HL-60/S4 treated with retinoic acid at 250 ng/mL for 4 days and 3 days (cell line): ENCODE measurements around the gene TRMT6.

ENCODE experiments used
- in situ Hi-C: fragments of 300-500 bp; cut with MboI; formaldehyde crosslinking; loops from 2 replicates; pipeline ENCODE4 v1.7.0; 2022; ENCODE audit warnings: low sequenced_read_pairs

The TRMT6 gene

GRCh38 chr20:5949943-5950270 lies 426 bp downstream of the TRMT6 start:
- in situ Hi-C loops: no loop called here

DNA sequence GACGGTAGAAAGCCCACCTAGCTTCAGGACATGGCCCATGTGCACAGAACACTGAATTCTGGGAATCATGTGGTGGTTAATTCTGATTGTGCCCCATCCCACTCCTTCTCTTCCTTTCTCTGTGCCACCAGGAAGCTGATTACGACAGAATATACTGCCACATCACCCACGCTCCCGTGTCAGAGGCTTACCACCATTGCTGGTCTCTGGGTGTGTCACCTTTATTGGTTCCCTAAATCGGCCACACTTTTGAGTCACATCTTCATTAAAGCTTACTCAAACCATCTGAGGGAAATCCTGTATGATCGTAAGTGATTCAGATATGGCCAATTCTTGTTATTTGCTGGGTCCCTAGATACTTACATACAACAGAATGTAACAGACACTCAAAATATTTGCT lies 3.1 kb downstream of the TRMT6 start:
- in situ Hi-C loops: no loop called here

DNA sequence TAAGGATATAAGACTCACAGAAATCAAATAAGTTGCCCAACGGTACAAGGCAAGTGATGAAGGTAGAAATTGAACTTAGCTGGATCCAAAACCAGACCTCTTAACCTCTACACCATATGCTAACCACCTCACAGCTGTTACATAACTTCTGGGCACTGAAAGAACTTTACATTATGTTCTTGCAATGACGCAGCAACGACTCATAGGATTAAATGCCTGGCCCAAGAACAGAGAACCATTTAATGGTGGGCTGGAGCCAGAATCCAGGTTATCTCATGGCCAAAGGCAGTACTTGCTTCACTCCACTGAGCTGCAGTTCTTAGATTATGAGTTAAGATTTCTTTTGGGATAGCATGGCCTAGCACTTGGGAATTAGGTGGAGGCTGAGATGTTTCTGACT lies 4.4 kb downstream of the TRMT6 start:
- in situ Hi-C loops: no loop called here

DNA sequence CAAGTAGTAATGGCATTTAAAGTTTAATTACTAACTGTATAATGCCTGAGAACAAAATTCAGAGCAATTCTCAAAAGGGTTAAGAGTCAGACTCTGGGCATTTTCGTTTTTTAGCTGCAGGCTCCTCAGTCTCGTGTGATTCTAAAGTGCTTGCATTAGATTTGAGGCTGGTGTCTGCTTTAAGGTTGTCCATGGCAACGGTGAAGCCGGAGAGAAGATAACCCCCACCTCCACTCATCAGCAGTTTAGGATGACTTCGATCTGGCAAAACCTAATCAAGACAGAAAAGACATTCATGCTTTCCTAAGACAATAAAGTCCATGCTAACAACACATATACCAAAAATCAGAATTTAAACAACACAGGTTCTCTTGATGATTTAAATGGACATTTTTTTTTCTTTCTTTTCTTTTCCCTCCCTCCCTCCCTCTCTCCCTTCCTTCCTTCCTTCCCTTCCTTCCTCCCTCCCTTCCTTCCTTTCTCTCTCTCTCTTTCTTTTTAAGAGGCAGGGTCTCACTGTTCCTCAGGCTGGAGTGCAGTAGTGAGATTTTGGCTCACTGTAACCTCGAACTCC lies 11.8 kb downstream of the TRMT6 start:
- in situ Hi-C loops: no loop called here

DNA sequence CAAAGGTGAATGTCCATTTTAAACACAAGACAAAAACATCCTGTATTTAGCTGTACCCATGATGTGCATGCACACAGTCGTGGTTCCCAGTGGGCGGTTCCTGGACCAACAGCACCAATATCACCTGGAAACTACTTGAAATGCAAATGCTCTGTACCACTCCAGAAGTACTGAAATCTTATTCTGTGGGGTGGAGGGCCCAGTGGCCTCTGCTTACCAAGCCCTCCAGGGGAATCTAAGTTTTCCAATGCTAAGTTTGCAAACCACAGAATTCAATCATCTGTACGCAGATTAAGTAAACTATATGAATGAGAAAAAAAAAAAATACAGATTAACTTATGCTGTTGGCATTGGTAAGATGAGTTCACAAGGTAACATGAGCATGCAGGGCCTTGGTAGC lies 14.1 kb downstream of the TRMT6 start:
- in situ Hi-C loops: no loop called here

- in situ Hi-C loops: no loop called here
Observed at GRCh38 chr20:5935384-5935783, 14.9 kb downstream of the TRMT6 start.

DNA sequence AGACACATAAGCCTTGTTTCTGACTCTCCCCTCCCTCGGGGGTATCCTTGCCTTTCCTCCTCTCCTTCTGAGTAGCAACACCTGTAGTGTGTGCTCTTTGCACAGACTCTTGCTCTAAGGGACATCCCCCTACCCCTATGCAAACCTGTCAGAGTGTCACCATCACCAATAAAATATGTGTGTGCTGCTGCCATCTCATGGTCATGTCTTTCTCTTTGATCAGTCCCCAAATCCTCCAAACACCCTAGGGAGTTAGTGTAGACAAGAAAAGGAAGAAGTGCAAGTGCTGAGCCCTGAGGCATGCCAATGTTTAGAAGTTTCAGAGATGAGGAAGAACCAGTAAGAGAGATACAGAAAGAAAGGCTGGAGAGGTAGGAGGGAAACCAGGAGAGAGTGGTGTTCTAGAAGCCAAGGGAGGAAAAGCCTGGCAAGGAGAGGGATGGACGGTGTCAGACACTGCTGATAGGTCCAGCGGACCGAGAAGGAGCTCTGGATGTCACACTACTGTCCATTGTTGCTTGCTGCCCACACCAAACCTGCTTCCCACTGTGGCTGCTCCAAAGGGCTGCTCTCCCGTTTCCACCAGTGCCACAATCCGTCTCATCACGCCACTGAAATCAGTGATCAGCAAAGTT lies 16.4 kb downstream of the TRMT6 start:
- in situ Hi-C loops: no loop called here

DNA sequence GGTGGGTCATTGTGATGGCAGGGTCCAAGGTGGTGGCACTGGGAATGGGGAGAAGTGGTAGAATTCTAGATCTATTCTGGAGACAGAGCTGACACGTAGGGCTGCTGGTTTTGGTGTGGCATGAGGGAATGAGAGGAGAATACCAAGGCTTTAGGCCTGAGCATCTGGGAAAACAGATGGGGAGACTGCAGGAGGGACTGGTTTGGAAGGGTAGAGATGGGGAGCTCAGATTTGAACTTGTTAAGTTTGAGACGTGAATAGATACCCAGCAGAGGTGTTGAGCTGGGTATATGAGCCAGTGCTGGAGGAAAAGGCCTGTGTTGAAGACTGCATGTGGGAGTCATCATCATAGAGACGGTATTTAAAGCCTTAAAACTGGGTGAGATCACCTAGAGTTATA lies 17.5 kb downstream of the TRMT6 start:
- in situ Hi-C loops: no loop called here

DNA sequence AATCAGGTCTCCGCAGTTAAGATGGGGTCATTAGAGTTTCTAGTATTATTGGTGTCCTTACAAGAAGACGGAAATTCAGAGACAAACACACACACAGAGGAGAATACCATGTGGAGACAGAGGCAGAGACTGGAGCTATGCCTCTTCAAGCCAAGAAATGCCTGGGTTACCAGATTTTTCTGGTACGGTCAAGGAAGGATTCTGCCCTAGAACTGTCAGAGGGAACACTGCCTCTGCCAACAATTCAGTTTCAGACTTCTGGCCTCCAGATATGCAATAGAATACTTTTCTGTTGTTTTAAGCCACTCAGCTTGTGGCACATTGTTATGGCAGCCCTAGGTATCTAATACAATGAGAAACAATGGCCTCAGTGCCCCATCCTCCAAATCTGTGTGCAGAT lies 18.9 kb downstream of the TRMT6 start:
- in situ Hi-C loops: no loop called here

GRCh38 chr20:5928836-5929715 lies 21.3 kb downstream of the TRMT6 start:
- in situ Hi-C loops: no loop called here

GRCh38 chr20:5927749-5928462 lies 22.4 kb downstream of the TRMT6 start:
- in situ Hi-C loops: no loop called here

- in situ Hi-C loops: no loop called here
Observed at GRCh38 chr20:5925551-5925950, 24.8 kb downstream of the TRMT6 start.

- in situ Hi-C loops: no loop called here
Observed at GRCh38 chr20:5923493-5923892, 26.8 kb downstream of the TRMT6 start.

- in situ Hi-C loops: no loop called here
Observed at GRCh38 chr20:5920581-5920980, 29.8 kb downstream of the TRMT6 start.

GRCh38 chr20:5919626-5920544 lies 30.4 kb downstream of the TRMT6 start:
- in situ Hi-C loops: no loop called here

DNA sequence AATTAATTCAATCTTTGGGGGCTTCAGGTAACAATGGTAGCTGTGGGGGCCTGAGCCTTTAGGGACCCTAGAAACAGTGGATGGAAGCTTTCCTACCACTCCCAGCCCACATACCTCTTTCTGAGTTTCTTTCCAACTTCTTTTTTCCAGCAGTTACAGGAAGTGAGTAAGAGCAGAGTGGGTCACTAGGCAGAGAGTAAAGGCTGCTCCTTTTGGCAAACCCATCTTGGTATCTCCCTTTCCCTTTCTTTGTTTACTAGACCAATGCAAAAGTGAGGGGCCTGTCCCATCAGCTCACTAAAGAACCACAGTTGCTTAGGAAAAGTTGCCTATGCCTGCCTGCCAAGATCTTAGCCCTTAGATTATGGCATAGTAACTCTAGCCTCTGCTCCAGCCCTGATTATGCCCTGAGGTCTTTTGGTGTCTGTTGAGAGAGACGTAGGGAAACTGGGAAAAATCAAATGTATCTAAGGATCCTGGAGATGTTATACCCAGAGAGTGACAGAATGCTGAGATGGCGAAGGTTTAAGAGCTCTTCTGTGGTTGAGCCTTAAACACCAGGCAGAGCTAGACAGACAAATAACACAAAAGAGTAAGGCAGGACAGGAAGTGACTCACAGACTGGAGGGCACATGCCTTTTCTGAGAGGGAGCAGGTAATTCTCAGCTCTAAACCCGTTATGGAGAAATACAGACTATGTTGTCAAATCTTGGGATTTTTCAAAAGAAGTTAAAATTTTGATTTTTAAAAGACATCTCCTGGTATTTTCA lies 31.3 kb downstream of the TRMT6 start:
- in situ Hi-C loops: no loop called here

DNA sequence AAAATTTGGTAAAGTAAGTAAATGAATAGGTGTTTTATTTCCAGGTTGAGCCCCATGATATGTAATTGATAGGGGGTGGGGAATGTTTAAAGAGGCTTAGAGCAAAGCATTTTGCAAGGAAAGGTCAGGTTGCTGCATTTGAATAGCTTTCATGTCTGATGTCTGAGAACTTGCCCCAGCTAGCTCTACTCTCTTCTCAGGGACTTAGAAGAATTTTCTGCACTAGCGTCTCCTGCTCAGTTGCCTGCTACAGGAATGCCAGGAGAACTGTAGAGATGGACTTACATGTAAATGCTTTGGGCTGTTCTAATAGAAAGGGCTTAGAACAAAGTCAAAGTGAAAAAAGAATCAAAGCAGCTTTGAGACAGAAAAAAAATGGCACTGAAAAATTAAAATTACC lies 35.5 kb downstream of the TRMT6 start:
- in situ Hi-C loops: no loop called here

GRCh38 chr20:5913166-5913565 lies 37.2 kb downstream of the TRMT6 start:
- in situ Hi-C loops: no loop called here

DNA sequence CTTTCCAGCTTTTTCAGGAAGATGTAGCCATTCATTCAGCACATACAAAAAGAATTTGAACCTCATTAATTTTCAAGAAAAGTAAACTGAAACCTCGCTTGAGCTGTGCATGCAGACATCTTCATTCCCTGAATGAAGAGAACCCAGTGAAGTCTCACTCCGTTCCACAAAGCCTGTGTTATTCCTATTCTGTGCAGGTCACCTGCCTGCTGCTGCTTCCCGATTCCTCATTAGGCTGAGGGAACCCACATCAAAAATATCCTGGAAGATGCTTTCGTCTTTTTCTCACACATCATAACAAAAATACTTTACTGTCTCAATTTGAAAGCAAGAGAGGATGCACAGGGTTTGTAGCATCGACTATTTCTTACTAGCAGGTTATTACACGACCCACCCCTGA lies 40.1 kb downstream of the TRMT6 start:
- in situ Hi-C loops: no loop called here

- in situ Hi-C loops: no loop called here
Observed at GRCh38 chr20:5908981-5909380, 41.4 kb downstream of the TRMT6 start.
